ENCODE measurements around the gene OTX2.

The OTX2 gene

GRCh38 chr14:56796259-56796658 lies 14.0 kb downstream of the OTX2 start:
- DNase-seq (ENCODE audit: low read depth in 2 of 2), result no peak

- DNase-seq (ENCODE audit: low read depth in 2 of 2), result no peak
These were observed 15.0 kb downstream of the OTX2 start for GRCh38 chr14:56795284-56795622.

DNA sequence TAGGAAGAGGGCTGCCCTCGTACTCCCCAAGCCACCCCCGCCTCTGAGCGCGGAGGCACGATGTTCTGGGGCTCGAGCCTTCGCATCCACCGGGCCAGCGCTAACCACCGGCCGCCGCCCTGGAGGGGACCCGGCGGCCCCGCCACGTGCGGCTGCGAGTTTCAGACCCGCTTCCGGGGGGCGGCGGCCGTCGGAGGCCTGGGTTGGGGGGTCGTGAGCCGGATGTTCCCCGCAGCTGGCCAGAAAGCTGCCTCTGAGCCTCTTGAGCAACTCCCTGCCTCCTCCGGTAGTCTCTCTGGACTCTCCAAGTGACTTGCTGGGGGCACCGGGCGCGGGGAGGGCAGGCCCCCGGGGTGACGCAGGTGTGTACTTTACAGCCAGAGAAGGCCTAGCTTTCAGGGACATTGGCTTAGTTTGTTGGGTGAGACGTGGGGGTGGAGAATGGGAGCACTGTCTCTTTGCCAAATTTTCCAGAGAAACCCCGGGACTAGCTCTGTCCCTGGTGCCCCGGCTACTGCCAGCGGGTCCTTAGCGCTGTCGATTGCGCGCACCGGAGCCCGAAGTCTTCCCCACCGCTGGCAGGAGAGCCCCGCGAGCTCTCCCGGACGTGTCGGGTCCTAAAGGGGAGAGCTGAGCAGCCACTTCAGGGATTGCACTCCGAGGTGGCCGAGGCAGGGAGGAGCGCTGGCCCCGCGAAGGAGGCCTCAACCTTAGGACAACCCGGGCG lies 15.6 kb downstream of the OTX2 start:
- DNase-seq (ENCODE audit: low read depth in 2 of 2), result no peak

GRCh38 chr14:56794088-56794556 lies 16.2 kb downstream of the OTX2 start:
- DNase-seq (ENCODE audit: low read depth in 2 of 2), result no peak

- no peak for DNase-seq (ENCODE audit: low read depth in 2 of 2)
These were observed 20.3 kb downstream of the OTX2 start for GRCh38 chr14:56789955-56790354.

DNA sequence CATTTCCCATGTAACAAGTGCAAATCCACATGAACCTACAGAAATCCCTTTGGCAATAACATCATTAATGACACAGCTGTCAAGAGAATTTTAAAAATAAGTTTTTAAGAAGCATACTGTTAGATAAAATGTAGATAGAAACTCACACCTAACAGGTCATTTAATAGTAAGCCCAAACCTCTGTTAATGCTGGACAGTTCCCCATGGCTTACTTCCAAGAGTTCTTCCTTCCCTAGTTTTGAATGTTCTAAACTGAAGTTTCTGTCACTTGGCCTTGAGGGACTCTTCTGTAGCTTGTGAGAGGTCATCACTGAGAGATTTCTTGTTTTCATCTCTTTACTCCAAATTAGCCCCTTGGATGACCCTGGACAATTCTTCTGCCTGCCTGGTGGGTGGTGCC lies 22.7 kb downstream of the OTX2 start:
- DNase-seq (ENCODE audit: low read depth in 2 of 2), result no peak

DNA sequence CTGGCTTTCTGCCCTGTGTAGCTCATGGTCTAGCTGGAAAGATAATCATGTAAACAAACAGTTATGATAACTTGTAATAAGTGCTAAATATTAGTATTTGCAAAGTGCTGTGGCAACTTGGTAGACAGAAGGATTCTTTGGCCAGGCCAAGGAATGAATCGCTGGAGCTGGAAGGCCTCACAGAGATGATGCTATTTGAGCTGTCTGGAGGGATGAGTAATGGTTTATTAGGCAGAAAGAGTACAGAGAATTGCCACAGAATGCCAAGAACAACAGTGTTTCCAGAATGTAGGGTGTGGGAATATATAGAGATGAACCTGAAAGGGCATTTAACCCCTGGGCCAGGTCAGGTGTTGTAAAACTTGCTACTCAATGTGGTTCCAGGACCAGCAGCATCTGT lies 27.6 kb downstream of the OTX2 start:
- no peak for DNase-seq (ENCODE audit: low read depth in 2 of 2)

DNA sequence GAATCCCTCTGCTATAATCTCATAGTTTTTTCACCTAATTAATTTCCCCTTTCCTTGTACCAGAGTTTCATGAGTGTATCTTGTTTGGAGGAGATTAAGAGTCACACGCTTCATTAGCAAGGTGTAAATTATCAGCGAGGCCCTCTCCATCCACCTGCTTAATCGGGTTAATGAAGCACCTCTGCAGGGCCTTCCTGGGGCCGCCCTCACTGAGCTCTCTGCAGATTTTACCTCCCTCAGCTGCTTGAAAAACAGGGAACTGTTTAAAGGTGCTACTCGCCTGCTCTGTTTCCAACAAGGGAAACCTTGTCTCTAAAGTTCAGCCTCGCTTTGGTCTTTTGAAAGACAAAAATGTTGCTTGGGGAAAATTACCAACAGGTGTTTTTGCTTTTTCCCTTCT lies 35.8 kb downstream of the OTX2 start:
- DNase-seq (ENCODE audit: low read depth in 2 of 2), result no peak

GRCh38 chr14:56770512-56770911 lies 39.8 kb downstream of the OTX2 start:
- no peak for DNase-seq (ENCODE audit: low read depth in 2 of 2)

GRCh38 chr14:56760164-56760914 lies 49.9 kb downstream of the OTX2 start:
- no peak for DNase-seq (ENCODE audit: low read depth in 2 of 2)

DNA sequence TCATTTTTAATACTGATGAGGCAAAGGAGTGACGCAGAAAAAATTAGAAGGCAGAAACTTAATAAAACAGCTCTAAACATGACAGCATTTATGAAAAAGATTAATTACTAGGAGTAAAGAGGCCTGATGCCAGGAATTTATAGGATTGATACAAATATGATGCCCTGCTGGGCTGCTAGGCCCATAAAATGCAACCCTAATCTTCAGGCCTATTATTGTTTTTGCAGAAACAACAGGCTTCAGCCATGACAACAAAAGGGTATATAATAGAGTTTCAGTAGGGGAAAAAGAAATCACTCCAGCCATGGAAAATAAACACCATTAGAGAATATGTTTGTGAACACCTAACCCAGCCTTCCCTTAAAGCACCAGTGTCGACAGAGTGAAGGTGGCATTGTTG lies 50.6 kb downstream of the OTX2 start:
- no peak for DNase-seq (ENCODE audit: low read depth in 2 of 2)

DNA sequence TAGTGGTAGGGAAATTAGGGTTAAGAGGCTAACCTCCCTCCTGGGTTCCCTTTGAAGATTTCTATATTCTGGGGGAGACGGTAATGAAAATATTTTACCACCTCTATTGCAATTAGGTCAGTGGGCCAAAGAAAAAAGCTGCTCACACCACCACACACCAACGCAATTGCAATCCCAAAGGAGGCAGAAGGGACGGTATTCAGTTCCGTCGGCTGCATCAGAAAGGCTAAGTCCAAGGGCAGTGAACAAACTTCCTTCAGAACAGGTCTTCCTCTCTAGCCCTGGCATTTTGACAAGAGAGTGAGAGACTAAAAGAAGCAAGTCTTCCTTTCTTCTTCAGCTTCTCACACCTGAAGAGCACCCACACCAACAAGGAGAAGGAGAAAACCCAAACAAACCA lies 51.2 kb downstream of the OTX2 start:
- DNase-seq (ENCODE audit: low read depth in 2 of 2), result no peak

DNA sequence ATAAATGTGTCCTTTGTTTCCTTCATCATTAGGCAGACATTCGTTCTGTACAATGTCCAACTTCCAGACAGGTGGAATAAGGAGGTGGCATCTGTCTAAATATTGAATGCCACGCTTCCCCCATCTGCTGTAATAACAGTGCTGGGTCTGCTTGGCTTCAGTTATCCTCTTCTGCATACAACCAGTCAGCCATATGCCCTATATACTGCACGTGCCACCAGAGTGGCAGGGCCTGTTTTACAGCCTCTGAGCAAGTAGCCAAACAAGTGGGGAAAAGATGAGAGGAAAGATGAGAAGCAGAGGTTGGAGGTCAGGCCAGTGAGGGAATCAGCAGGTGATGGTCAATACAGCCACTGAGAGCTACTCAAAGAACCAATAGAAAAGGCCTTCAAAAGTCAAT lies 55.4 kb downstream of the OTX2 start:
- DNase-seq (ENCODE audit: low read depth in 2 of 2), result no peak

- DNase-seq (ENCODE audit: low read depth in 2 of 2), result no peak
These were observed 56.9 kb downstream of the OTX2 start for GRCh38 chr14:56753396-56753795.

DNA sequence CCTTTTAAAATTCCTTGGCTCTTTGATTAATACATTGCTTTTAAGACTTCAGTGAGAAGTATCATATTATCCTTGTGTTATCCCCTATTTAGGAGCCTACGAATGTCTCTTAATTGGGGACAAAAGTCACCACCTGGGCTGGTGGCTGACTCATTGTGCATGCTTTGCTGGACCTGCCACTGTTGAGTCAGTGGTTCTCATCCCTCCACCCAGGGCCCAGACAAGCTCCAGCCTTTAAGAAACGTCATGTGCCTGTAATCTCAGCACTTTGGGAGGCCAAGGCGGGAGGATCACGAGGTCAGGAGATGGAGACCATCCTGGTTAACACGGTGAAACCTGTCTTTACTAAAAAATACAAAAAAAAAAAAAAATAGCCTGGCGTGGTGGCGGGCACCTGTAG lies 57.9 kb downstream of the OTX2 start:
- no peak for DNase-seq (ENCODE audit: low read depth in 2 of 2)

DNA sequence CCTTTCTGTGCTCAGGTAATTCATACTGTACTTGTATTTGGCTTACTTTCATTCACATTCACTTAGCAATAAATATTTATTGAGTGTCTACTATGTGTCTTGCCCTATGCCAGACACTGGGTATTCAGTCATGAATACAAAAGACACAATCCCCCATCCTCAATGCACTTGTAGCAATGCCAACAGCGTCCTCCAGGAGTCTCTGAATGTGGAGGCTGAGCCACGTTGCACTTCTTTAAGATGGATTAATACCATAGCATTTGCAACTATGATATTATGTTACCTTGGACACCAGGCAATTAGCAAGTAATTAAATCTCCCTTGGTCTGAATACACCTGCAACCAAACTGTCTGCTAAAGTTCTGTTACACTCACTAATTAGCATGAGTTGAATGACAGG lies 58.8 kb downstream of the OTX2 start:
- no peak for DNase-seq (ENCODE audit: low read depth in 2 of 2)

Data from stimulated activated CD4-positive, alpha-beta T cell treated with anti-CD3 and anti-CD28 coated beads, Interleukin-1b, Interleukin-23, amount 100 ng/mL, for 1 hour (primary cell).